Neural cell (in vitro differentiated cells): Measurements from ENCODE around the gene TAMM41. TPM values are rescaled to one million over a fixed set of nuclear protein-coding genes. Genes with fewer than 3 reads are reported as not detected.

Source experiments
- H2AFZ ChIP-seq: fragments of 200-600, 300-800 bp; sonication (generic), shearing (Covaris generic); 2 replicates; pipeline ENCODE4 v1.6.0; 2014; ENCODE audit warnings: low read depth, mild to moderate bottlenecking, antibody characterized with exemption, low read length, moderate library complexity
- H3F3A ChIP-seq: fragments of 200-600 bp; shearing (Covaris generic); 2 replicates; pipeline ENCODE4 v1.6.1; 2016; ENCODE audit warnings: mild to moderate bottlenecking, moderate library complexity, mixed read lengths, antibody characterized with exemption, low read length; ENCODE audit not compliant: insufficient read depth, poor library complexity, severe bottlenecking
- H3K27ac ChIP-seq: fragments of 200-600, 300-800 bp; sonication (generic), shearing (Covaris generic); 2 replicates; pipeline ENCODE4 v1.5.1; 2014; ENCODE audit warnings: mild to moderate bottlenecking, low read length, moderate library complexity
- H3K27me3 ChIP-seq: fragments of 300-800, 200-600 bp; sonication (generic), shearing (Covaris generic); 2 replicates; pipeline ENCODE4 v1.6.0; 2014; ENCODE audit warnings: mild to moderate bottlenecking, low read depth, low read length, moderate library complexity; ENCODE audit not compliant: insufficient read depth
- H3K36me3 ChIP-seq: fragments of 300-800, 200-600 bp; sonication (generic), shearing (Covaris generic); 2 replicates; pipeline ENCODE4 v1.5.1; 2014; ENCODE audit warnings: mild to moderate bottlenecking, antibody characterized with exemption, low read length, moderate library complexity; ENCODE audit not compliant: insufficient read depth
- H3K4me2 ChIP-seq: fragments of 300-800, 200-600 bp; sonication (generic), shearing (Covaris generic); 2 replicates; pipeline ENCODE4 v1.6.0; 2014; ENCODE audit warnings: mild to moderate bottlenecking, low read length
- H3K4me3 ChIP-seq: fragments of 300-800, 200-600 bp; sonication (generic), shearing (Covaris generic); 2 replicates; pipeline ENCODE4 v1.5.1; 2014; ENCODE audit warnings: mild to moderate bottlenecking, low read length, moderate library complexity
- H3K79me2 ChIP-seq: fragments of 200-600 bp; shearing (Covaris generic); replicated peaks from 2 replicates; pipeline ENCODE4 v1.6.0; 2014; ENCODE audit warnings: mild to moderate bottlenecking, low read length, moderate library complexity; ENCODE audit not compliant: insufficient read depth
- H3K9ac ChIP-seq: fragments of 300-800, 200-600 bp; sonication (generic), shearing (Covaris generic); 2 replicates; pipeline ENCODE4 v1.6.1; 2016; ENCODE audit warnings: mild to moderate bottlenecking, low read length, mixed read lengths
- H3K9me2 ChIP-seq: fragments of 200-600 bp; shearing (Covaris generic); 2 replicates; pipeline ENCODE4 v1.6.1; 2016; ENCODE audit warnings: mild to moderate bottlenecking, low read length, mixed read lengths; ENCODE audit not compliant: insufficient read depth
- H3K9me3 ChIP-seq: fragments of 200-600, 300-800 bp; sonication (generic), shearing (Covaris generic); 2 replicates; pipeline ENCODE4 v1.6.1; 2016; ENCODE audit warnings: mild to moderate bottlenecking, mixed run types, low read length, moderate library complexity, mixed read lengths
- H4K20me1 ChIP-seq: fragments of 200-600 bp; shearing (Covaris generic); 2 replicates; pipeline ENCODE4 v1.6.1; 2016; ENCODE audit warnings: mild to moderate bottlenecking, mixed run types; ENCODE audit not compliant: insufficient read depth
- EP300 ChIP-seq: fragments of 450-650 bp; conservative IDR thresholded peaks from 2 replicates; pipeline ENCODE4 v1.6.1; 2014; ENCODE audit warnings: antibody characterized with exemption, mild to moderate bottlenecking, moderate library complexity; ENCODE audit not compliant: poor library complexity, severe bottlenecking
- EZH2 ChIP-seq: fragments of 200-600, 300-800 bp; shearing (Covaris generic), sonication (generic); IDR thresholded peaks from 2 replicates; pipeline ENCODE4 v1.6.1; 2014; ENCODE audit warnings: antibody characterized with exemption, low read length, borderline replicate concordance, mild to moderate bottlenecking; ENCODE audit not compliant: insufficient read depth, poor library complexity, severe bottlenecking
- MXI1 ChIP-seq: fragments of 450-650 bp; conservative IDR thresholded peaks from 2 replicates; pipeline ENCODE4 v1.6.1; 2014; ENCODE audit warnings: antibody characterized with exemption, mild to moderate bottlenecking; ENCODE audit not compliant: poor library complexity, severe bottlenecking
- POLR2AphosphoS5 ChIP-seq: IDR thresholded peaks from 2 replicates; pipeline ENCODE4 v1.6.1; 2012
- RAD21 ChIP-seq: fragments of 450-650 bp; conservative IDR thresholded peaks from 2 replicates; pipeline ENCODE4 v1.6.1; 2014; ENCODE audit warnings: antibody characterized with exemption, mild to moderate bottlenecking, moderate library complexity
- REST ChIP-seq: IDR thresholded peaks from 2 replicates; pipeline ENCODE4 v1.6.1; 2012; ENCODE audit warnings: borderline replicate concordance
- SMC3 ChIP-seq: fragments of 450-650 bp; conservative IDR thresholded peaks from 2 replicates; pipeline ENCODE4 v1.6.1; 2014; ENCODE audit warnings: antibody characterized with exemption, mild to moderate bottlenecking, moderate library complexity; ENCODE audit not compliant: poor library complexity
- TAF1 ChIP-seq: IDR thresholded peaks from 2 replicates; pipeline ENCODE4 v1.6.1; 2012; ENCODE audit warnings: low read depth
- polyA plus RNA-seq: library from polyadenylated mRNA; depleted of rRNA; stranded (reverse); fragments of >200 nt; gene quantifications from 2 replicates; pipeline ENCODE4 v1.2.3, GENCODE V29; 2014
- TF ChIP-seq, protein P1 (sequence below): fragments of 450-650 bp; IDR thresholded peaks from 2 replicates; pipeline ENCODE4 v1.5.1; 2014; ENCODE audit warnings: antibody characterized with exemption, mild to moderate bottlenecking, moderate library complexity; ENCODE audit not compliant: poor library complexity, severe bottlenecking

TAMM41 gene
- polyA plus RNA-seq, 1 donor from 2014 or later: 3.1 TPM

- Histone ChIP-seq H3K4me3 (peak overlapping the region; percentile 51), H3F3A (no peaks in the 10 kb centered on the region), H3K4me2 (no peak overlapping the region), H3K27ac (peak overlapping the region; percentile 71), H3K9ac (peak overlapping the region; percentile 57), H3K27me3 (no peaks in the 10 kb centered on the region), H2AFZ (peak overlapping the region; percentile 3), H3K9me3 (no peaks in the 10 kb centered on the region), H3K79me2 (no peaks in the 10 kb centered on the region), H3K36me3 (no peaks in the 10 kb centered on the region), H3K9me2 (no peaks in the 10 kb centered on the region), H4K20me1 (no peaks in the 10 kb centered on the region)
- TF ChIP-seq, protein P1, sequence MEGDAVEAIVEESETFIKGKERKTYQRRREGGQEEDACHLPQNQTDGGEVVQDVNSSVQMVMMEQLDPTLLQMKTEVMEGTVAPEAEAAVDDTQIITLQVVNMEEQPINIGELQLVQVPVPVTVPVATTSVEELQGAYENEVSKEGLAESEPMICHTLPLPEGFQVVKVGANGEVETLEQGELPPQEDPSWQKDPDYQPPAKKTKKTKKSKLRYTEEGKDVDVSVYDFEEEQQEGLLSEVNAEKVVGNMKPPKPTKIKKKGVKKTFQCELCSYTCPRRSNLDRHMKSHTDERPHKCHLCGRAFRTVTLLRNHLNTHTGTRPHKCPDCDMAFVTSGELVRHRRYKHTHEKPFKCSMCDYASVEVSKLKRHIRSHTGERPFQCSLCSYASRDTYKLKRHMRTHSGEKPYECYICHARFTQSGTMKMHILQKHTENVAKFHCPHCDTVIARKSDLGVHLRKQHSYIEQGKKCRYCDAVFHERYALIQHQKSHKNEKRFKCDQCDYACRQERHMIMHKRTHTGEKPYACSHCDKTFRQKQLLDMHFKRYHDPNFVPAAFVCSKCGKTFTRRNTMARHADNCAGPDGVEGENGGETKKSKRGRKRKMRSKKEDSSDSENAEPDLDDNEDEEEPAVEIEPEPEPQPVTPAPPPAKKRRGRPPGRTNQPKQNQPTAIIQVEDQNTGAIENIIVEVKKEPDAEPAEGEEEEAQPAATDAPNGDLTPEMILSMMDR: no peak
- TF ChIP-seq POLR2AphosphoS5: no peak
- TF ChIP-seq RAD21: no peak
- no peak for TF ChIP-seq EP300
- no peak for TF ChIP-seq EZH2
- TF ChIP-seq TAF1: no peak
- no peak for TF ChIP-seq MXI1
- TF ChIP-seq SMC3: no peak
- TF ChIP-seq REST: no peak
Observed at GRCh38 chr3:11769704-11770476, 76.8 kb downstream of the TAMM41 start.

- no peaks in the 10 kb centered on the region for H3K9me3 ChIP-seq
- H3K27me3 ChIP-seq: no peaks in the 10 kb centered on the region
- H3K4me2 ChIP-seq: no peak overlapping the region
- no peak overlapping the region for H3K9ac ChIP-seq
- no peaks in the 10 kb centered on the region for H3K79me2 ChIP-seq
- no peak overlapping the region for H3K27ac ChIP-seq
- H4K20me1 ChIP-seq: no peaks in the 10 kb centered on the region
- TF ChIP-seq POLR2AphosphoS5: no peak
- no peak for TF ChIP-seq TAF1
- TF ChIP-seq EZH2: no peak
- TF ChIP-seq SMC3: no peak
- TF ChIP-seq, protein P1: no peak
- TF ChIP-seq REST: no peak
- TF ChIP-seq RAD21: no peak
- no peak for TF ChIP-seq EP300
- TF ChIP-seq MXI1: no peak
- no peak overlapping the region for H3K4me3 ChIP-seq
- H2AFZ ChIP-seq: no peak overlapping the region
- no peaks in the 10 kb centered on the region for H3F3A ChIP-seq
- no peaks in the 10 kb centered on the region for H3K9me2 ChIP-seq
- H3K36me3 ChIP-seq: no peaks in the 10 kb centered on the region
Observed at GRCh38 chr3:11768604-11769003, 78.1 kb downstream of the TAMM41 start.
